GM19324 (cell line): ENCODE measurements around the gene UCKL1.
A peak's percentile ranks its signal among the peaks of the same experiment; 100 is the strongest.
"Not testable (repeated sequence)": the region's sequence is repeated elsewhere in the genome, so short reads cannot be mapped to it uniquely, and the experiment has no call there.

Experiments used
- ATAC-seq: cut with Tn5 transposase; IDR thresholded peaks from one replicate; pipeline ENCODE4 v1.9.1; 2021; ENCODE audit warnings: mild to moderate bottlenecking, moderate library complexity; ENCODE audit not compliant: unreplicated experiment, low FRiP score

UCKL1 gene

DNA sequence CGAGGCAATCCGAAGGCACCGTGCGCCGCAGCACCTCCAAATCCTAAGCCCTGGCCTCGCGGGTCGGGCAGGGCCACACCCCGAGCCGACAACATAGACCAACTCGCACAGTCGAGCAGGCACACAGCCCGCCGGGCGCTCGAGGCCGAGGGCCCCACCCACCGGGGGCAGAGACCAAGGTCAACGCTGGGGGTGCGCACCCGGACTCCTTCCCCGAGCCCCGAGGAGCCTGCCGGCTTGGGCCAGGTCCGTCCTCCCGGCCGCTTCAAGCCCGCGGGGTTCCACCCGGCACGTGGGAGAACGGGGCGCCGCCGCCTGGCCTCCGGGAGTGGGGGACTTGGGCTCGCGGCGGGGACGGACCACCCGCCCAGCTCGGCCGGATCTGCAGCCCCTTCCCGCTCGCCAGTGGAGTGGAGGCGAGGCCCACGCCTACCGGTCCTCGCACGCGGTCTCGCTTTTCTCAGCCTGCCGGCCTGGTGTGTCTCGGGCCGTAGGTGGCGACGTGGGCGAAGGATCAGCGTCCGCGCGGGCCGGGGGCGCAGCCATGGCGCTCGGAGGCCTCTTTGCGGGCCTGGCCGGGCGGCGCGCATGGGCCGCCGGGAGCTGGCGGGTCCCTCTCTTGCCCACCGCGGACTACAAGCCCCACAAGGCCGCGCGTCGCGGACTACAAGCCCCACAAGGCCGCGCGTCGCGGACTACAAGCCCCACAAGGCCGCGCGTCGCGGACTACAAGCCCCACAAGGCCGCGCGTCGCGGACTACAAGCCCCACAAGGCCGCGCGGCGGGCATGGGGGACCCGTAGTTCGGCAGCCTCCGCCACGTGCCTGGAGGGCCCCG lies at the start of gene UCKL1:
TSS of gene UCKL1 (minus strand) at position 590 of the 837 bp plus-strand sequence. CDS start at position 546, 44 bp downstream.
- peak; percentile 75 for ATAC-seq

DNA sequence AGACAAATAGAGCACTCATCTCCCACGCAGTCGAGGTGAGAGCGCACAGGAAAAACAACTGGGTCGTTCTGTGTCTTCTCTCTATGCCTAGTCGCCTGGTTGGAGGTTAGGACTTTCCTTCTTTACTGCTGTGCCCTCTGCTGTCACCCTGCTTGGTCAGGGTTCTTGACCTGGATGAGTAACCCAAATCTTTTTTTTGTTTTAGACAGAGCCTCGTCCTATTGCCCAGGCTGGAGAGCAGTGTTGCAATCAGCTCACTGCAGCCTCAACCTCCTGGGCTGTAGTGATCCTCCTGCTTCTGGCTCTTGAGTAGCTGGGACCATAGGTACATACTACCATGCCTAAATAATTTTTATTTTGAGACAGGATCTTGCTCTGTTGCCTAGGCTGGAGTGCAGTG lies 49.2 kb upstream of the UCKL1 start:
- no peak for ATAC-seq

DNA sequence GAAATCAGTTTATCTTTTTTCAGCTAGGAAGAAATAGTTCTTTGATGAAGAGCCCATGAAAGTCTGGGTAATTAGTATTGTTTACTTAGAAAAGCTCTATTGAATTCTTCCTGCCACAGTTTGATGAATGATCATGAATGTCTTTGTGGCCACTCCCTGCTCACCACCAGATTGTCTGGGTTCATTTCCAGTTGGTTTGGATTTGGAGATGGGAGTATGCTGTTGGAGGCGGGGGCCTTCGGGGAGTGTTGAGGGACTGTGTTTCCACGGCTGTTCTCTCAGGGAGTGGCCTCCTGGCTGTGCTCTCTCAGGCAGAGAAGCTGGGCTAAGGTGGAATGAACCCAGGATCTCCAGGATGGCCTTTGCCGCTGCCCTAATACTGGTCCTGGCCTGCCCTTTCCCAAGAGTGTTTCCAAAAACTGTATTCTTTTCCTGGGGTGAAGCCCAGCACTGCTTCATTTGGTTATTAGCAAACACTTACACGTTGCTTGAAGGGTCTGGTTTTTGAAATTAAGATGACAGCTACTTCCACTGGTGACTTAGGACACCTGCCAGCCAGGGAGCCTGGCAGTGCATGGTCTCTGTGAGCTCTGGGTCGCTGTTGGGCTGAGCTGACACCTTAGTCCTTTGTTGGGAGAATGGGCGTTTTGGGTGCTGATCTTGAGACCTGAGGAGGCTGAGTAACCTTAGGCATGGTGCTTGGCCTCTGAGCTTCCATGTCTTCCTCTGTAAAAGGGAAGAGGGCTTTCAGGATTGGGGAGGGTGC lies 47.9 kb upstream of the UCKL1 start:
- ATAC-seq: no peak

GRCh38 chr20:64001607-64002011 lies 45.4 kb upstream of the UCKL1 start:
- ATAC-seq: no peak

DNA sequence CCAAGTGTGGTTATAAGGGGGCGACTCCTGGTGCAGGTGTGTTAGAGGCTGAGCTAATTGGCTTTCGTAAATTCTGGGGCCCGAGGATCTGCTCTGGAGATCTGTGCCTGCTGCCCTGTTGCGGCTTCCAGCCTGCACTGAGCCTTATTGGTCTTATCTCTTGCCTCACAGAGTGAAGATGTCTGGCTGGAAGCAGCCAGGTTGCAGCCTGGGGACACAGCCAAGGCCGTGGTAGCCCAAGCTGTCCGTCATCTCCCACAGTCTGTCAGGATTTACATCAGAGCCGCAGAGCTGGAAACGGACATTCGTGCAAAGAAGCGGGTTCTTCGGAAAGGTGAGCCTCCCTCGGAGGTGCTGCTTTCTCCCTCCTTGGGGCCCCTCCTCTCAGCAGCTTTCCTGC lies 44.7 kb upstream of the UCKL1 start:
- ATAC-seq: no peak

DNA sequence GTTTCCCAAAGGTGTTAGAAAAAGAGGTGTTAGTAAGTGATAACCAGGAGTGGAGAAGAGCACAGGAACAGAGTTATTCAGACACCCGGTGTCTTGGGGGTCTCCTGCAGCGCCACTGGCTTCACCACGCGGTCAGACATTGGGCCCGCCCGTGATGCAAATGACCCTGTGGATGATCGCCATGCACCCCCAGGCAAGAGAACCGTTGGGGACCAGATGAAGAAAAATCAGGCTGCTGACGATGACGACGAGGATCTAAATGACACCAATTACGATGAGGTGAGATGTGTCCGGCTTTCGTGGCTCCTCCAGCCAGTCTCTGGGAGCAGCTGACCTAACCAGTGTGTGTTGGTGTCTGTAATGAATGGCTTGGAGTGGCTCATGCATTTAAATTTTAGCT lies 26.7 kb upstream of the UCKL1 start:
- no peak for ATAC-seq

DNA sequence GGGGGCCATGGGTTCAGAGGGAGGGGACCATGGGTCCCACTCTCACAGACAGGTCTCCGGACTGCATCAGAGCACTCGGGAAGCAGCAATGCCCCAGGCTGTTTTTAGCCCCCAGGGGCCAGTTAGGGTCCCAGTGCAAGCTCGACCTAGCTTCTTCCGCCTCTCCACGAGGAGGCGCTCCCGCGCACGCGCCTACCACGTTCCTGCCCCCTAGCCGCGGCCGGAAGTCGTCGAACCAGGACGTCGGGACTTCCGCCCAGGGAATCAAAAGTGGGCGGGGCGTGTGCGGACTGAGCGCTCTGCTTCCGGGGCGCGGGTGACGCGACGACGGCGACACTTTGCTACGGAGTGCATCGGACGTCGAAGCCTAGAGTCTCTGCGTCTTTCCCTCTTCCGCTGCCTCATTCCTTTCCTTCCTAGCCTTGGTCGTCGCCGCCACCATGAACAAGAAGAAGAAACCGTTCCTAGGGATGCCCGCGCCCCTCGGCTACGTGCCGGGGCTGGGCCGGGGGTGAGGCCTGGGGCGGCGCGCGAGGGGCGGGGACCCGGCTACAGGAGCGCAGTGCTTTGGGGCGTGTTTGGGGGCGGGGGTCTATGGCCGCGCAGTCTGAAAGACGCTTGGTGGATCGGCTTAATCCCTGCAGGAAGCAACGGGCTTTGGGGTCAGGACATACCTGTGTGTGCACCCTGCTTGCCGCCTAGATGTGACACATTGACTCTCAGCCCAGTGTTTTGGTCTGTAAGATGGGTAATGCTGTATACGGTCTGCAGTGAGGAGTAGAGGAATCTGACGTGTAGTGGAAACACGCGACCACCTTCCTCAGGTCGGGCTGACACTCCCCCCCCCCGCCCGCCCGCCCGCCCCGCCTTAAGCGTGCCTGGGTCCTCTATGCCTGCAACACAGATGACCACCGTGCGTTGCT lies 24.9 kb upstream of the UCKL1 start, which contains the start of gene PRPF6:
TSS of gene PRPF6 (plus strand) at position 327 of the 923 bp plus-strand sequence. CDS start at position 441, 114 bp downstream.
- ATAC-seq: peak; percentile 71

DNA sequence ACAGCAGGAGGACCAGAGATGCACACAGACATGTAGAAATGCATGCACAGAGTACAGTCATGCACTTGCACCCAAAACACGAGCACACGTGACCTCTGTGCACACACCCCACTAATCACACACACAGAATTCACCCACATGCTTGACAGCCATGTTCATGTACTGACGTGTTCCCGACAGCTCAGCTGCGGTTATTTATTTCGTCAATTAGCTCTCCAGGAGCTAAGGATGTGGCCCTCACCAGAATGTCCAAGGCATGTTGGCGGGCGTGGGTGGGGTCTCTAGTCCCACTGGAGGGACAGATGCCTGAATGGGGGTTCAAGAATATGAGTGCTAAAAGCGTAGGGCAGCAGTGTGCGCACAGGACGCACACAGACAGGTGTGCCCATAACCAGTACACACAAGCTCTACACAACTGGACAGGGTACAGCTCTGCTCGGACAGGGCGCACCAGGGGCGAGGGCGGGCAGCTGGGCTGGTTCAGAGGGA lies 24.1 kb upstream of the UCKL1 start:
- peak; percentile 5 for ATAC-seq

GRCh38 chr20:63979557-63980316 lies 23.5 kb upstream of the UCKL1 start, which contains the start of gene SAMD10:
Gene SAMD10, minus strand, starts transcription at chr20:63979642. Its CDS starts 175 bp downstream, at chr20:63979467.
- peak; percentile 19 for ATAC-seq

GRCh38 chr20:63979229-63979556 lies 23.0 kb upstream of the UCKL1 start:
- ATAC-seq: no peak

DNA sequence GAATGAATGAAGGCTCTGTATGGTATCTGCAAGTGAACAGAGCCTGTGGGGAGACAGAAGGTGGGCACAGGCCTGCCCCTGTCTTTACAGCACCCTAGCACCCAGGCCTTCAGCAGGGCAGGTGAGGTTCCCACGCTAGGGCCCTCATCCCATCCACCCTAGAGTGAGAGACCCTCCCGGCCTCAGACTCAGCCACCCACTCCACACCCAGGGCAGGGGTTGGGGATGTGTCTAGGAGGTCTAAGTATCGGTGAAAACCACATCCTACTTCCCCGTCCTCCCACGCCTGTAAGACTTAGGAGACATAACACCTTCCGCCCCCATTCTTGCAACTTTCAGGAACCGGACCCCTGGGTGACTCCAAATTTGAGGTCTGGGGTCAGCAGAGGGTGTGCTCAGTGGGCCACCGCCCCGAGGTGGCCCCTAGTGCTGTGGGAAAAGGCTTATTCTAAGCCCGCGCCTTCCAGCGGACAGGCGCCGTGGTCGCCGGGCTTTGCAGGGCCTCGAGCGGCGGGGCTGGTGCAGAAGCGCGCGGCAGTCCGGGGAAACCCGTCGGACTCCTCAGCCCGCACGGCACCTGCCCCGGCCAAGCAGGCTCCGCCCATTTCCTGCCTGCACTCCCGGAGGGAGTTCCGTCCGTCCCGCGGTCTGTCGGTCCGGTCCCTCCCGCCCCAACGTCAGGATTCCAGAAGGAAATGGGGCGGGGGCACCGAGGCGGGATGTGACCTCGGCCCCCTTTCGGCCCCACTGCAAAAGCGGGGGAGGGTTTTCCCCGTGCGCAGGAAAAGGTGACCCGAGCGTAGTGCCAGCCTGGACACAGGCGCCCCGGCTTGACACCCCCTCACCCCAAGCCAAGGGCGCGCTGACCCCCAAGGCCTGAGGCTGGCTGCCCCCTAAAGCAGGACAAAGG lies 22.4 kb upstream of the UCKL1 start:
- ATAC-seq: no peak

DNA sequence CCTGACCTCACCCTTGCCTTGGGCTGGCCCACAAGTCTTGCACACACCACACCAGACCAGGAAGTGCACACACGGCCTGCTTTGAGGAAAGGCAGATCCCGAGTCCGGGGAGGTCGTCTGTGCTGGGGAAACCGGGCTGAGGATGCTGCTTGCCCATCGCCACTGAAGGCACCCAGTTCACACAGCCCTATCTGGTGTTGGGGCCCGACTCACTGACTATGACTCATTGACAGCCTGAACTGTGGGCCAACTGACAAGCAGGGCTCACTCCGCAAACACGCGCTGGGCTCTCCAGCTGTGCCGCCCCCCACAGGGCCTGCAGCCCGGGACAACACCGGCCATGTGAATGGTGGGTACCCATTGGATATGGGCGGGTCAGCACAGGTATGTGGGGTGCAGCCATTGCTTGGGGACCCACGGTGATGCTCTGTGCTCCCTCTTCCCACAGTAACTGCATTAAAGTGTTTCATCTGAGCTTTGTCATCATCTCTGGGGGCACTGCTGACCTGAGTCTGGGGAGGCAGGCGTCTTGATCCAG lies 21.6 kb upstream of the UCKL1 start:
- ATAC-seq: no peak

GRCh38 chr20:63976980-63977738 lies 20.9 kb upstream of the UCKL1 start:
- no peak for ATAC-seq

DNA sequence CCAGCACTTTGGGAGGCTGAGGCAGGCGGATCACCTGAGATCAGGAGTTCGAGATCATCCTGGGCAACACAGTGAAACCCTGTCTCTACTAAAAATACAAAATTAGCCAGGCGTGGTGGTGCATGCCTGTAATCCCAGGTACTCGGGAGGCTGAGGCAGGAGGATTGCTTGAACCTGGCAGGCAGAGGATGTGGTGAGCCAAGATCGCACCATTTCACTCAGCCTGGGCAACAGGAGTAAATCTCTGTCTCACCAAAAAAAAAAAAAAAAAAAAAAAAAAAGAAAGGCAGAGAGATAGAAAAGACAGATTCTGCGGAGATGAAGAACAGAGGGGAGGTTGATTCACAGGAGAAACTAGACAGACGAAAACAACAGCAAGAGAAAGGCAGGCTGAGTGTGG lies 20.3 kb upstream of the UCKL1 start:
- ATAC-seq: not testable (repeated sequence)

- no peak for ATAC-seq
Measured at GRCh38 chr20:63974402-63975200, 18.4 kb upstream of the UCKL1 start.

DNA sequence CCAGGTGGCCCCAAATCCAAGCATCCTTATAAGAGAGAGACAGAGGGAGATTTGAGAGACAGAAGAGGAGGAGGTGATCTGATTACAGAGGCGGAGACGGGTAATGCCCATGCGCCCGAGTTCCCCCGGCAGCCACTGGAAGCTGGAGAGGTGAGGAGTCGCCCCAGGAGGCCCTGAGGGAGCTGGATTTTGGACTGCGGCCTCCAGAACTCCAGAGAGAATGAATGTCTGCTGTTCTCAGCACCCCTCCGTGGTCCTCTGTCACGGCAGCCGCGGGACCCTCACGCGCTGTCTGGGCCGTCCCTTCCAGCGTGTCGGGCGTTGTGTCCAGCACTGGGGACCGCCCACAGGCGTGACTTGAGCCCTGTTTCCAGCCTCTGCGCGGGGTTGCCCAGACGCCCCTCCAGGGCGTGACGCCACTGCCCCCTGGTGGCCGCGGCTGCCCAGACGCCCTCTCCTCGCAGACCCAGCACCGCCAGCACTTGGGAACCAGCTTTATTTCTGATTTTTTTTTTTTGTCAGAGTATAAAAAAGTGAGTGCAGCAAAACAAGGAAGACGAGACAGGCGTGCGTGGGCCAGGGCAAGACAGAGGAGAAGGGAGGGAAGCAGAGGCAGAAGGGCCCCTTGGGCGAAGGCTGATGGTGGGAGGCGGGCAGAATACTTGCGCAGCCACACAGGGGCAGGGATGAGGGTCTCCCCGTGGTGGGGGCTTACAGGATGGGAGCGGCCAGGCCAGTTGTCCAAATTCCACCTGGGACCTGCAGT lies 17.6 kb upstream of the UCKL1 start:
- ATAC-seq: no peak
